IMR-90 (cell line): Measurements from ENCODE around the gene PDE11A. TPM values are rescaled to one million over a fixed set of nuclear protein-coding genes. Genes with fewer than 3 reads are reported as not detected.

Source experiments
- ATAC-seq: fragments of 200-7000 bp; cut with Tn5 transposase; 2 replicates; pipeline ENCODE4 v1.9.1; 2020; ENCODE audit warnings: low read depth, mild to moderate bottlenecking, moderate library complexity
- BruUV-seq: library from RNA; stranded (reverse); fragments of 400-500 nt; replicated peaks from 2 replicates; lab custom pipeline; 2021; lab: Mats Ljungman, UMichigan
- CTCF ChIA-PET: fragments of 300-600 bp; formaldehyde crosslinking; extraction: SDS; loops from one replicate; lab custom pipeline; 2021; ENCODE audit warnings: antibody characterized with exemption; lab: Yijun Ruan, JAX
- POLR2A ChIA-PET: fragments of 300-600 bp; sonication (Branson Sonifier 250); formaldehyde crosslinking; loops from one replicate; lab custom pipeline; 2022; ENCODE audit warnings: antibody characterized with exemption; ENCODE audit not compliant: unreplicated experiment; lab: Charles Lee
- DNase-seq: peaks from one replicate; pipeline ENCODE4 v3.0.0; 2013
- H2AFZ ChIP-seq: replicated peaks from 2 replicates; pipeline ENCODE3; 2013; ENCODE audit warnings: low read length, mild to moderate bottlenecking; ENCODE audit not compliant: poor library complexity
- H2AK5ac ChIP-seq: 2 replicates; pipeline ENCODE4 v1.6.1; 2013; ENCODE audit warnings: low read depth, low read length, inconsistent platforms
- H2AK9ac ChIP-seq: replicated peaks from 2 replicates; pipeline ENCODE3; 2013; ENCODE audit warnings: mild to moderate bottlenecking, low read depth, low read length, moderate library complexity; ENCODE audit not compliant: poor library complexity
- H2BK120ac ChIP-seq: 2 replicates; pipeline ENCODE4 v1.6.1; 2013; ENCODE audit warnings: low read depth, low read length, inconsistent platforms
- H2BK15ac ChIP-seq: 3 replicates; pipeline ENCODE4 v1.6.1; 2013; ENCODE audit warnings: low read depth, low read length, inconsistent platforms
- H2BK20ac ChIP-seq: 2 replicates; pipeline ENCODE4 v1.6.1; 2013; ENCODE audit warnings: low read depth, mild to moderate bottlenecking, inconsistent platforms, low read length, moderate library complexity
- H2BK5ac ChIP-seq: 2 replicates; pipeline ENCODE4 v1.6.1; 2013; ENCODE audit warnings: mild to moderate bottlenecking, low read depth, low read length, inconsistent platforms; ENCODE audit not compliant: poor library complexity, severe bottlenecking
- H3K14ac ChIP-seq: replicated peaks from 2 replicates; pipeline ENCODE4 v1.6.1; 2013; ENCODE audit warnings: low read depth, low read length, inconsistent platforms
- H3K18ac ChIP-seq: 2 replicates; pipeline ENCODE4 v1.6.1; 2013; ENCODE audit warnings: low read depth, low read length, control low read depth
- H3K23ac ChIP-seq: 2 replicates; pipeline ENCODE4 v1.6.1; 2013; ENCODE audit warnings: low read depth, low read length, inconsistent platforms
- H3K27ac ChIP-seq: 2 replicates; pipeline ENCODE4 v1.5.1; 2013; ENCODE audit warnings: mild to moderate bottlenecking, control low read depth, low read length; ENCODE audit not compliant: insufficient read depth
- H3K27me3 ChIP-seq: 2 replicates; pipeline ENCODE4 v1.6.1; 2013; ENCODE audit warnings: low read length; ENCODE audit not compliant: control insufficient read depth, insufficient read depth
- H3K36me3 ChIP-seq: 2 replicates; pipeline ENCODE4 v1.6.1; 2013; ENCODE audit warnings: low read length, mixed read lengths; ENCODE audit not compliant: control insufficient read depth, insufficient read depth
- H3K4ac ChIP-seq: 2 replicates; pipeline ENCODE4 v1.6.1; 2013; ENCODE audit warnings: low read depth, low read length, inconsistent platforms
- H3K4me1 ChIP-seq: 2 replicates; pipeline ENCODE4 v1.6.1; 2013; ENCODE audit warnings: low read length, mixed read lengths; ENCODE audit not compliant: control insufficient read depth, insufficient read depth
- H3K4me2 ChIP-seq: 2 replicates; pipeline ENCODE4 v1.6.1; 2013; ENCODE audit warnings: low read depth, mild to moderate bottlenecking, control low read depth, low read length, moderate library complexity
- H3K4me3 ChIP-seq: 2 replicates; pipeline ENCODE4 v1.5.1; 2013; ENCODE audit warnings: low read depth, mild to moderate bottlenecking, control low read depth, low read length, moderate library complexity; ENCODE audit not compliant: insufficient read depth
- H3K56ac ChIP-seq: 2 replicates; pipeline ENCODE4 v1.6.1; 2013; ENCODE audit warnings: low read length, inconsistent platforms; ENCODE audit not compliant: insufficient read depth; ENCODE audit errors: extremely low read depth
- H3K79me1 ChIP-seq, 2 experiments: 2 replicates each; pipeline ENCODE4 v1.6.1; 2013; ENCODE audit warnings: low read length in 2 of 2, inconsistent platforms in 1 of 2, low read depth in 1 of 2
- H3K9ac ChIP-seq: 2 replicates; pipeline ENCODE4 v1.6.1; 2013; ENCODE audit warnings: low read depth, low read length, control low read depth
- H3K9me1 ChIP-seq: 2 replicates; pipeline ENCODE4 v1.6.1; 2013; ENCODE audit warnings: low read length, inconsistent platforms; ENCODE audit not compliant: insufficient read depth
- H3K9me3 ChIP-seq: 2 replicates; pipeline ENCODE4 v1.6.1; 2013; ENCODE audit warnings: low read length; ENCODE audit not compliant: control insufficient read depth, insufficient read depth
- H4K20me1 ChIP-seq: 2 replicates; pipeline ENCODE4 v1.6.1; 2013; ENCODE audit warnings: low read length, inconsistent platforms; ENCODE audit not compliant: insufficient read depth
- H4K5ac ChIP-seq: 2 replicates; pipeline ENCODE4 v1.6.1; 2013; ENCODE audit warnings: mild to moderate bottlenecking, low read depth, low read length, control low read depth
- H4K8ac ChIP-seq, 2 experiments: 2 replicates each; pipeline ENCODE4 v1.6.1; 2013; ENCODE audit warnings: low read depth in 2 of 2, low read length in 2 of 2, control low read depth in 1 of 2, inconsistent platforms in 1 of 2
- H4K91ac ChIP-seq: 2 replicates; pipeline ENCODE4 v1.6.1; 2013; ENCODE audit warnings: low read depth, low read length, inconsistent platforms; ENCODE audit not compliant: insufficient read depth
- BHLHE40 ChIP-seq: fragments of 150-350 bp; IDR thresholded peaks from 2 replicates; pipeline ENCODE4 v1.6.1; 2016; ENCODE audit warnings: mild to moderate bottlenecking, low read depth, low read length
- CEBPB ChIP-seq: IDR thresholded peaks from 2 replicates; pipeline ENCODE4 v1.6.1; 2012; ENCODE audit warnings: low read depth, low read length, improper control_type of control experiment
- CHD1 ChIP-seq: IDR thresholded peaks from 2 replicates; pipeline ENCODE4 v1.6.1; 2012; ENCODE audit warnings: low read depth, low read length, improper control_type of control experiment
- FOS ChIP-seq: fragments of 150-350 bp; IDR thresholded peaks from 2 replicates; pipeline ENCODE4 v1.6.1; 2016; ENCODE audit warnings: low read depth, low read length
- MAFK ChIP-seq: IDR thresholded peaks from 2 replicates; pipeline ENCODE4 v1.6.1; 2012; ENCODE audit warnings: low read depth, low read length, improper control_type of control experiment
- MAZ ChIP-seq: IDR thresholded peaks from 2 replicates; pipeline ENCODE4 v1.6.1; 2012; ENCODE audit warnings: low read depth, mild to moderate bottlenecking, low read length, improper control_type of control experiment, moderate library complexity, borderline replicate concordance
- MXI1 ChIP-seq: IDR thresholded peaks from 2 replicates; pipeline ENCODE4 v1.6.1; 2012; ENCODE audit warnings: low read depth, mild to moderate bottlenecking, low read length, moderate library complexity, borderline replicate concordance
- NFE2L2 ChIP-seq: fragments of 150-350 bp; IDR thresholded peaks from 2 replicates; pipeline ENCODE4 v1.6.1; 2016; ENCODE audit warnings: low read depth, mild to moderate bottlenecking, low read length
- POLR2A ChIP-seq: IDR thresholded peaks from 2 replicates; pipeline ENCODE4 v1.6.1; 2012; ENCODE audit warnings: mild to moderate bottlenecking, low read depth, low read length
- RAD21 ChIP-seq: IDR thresholded peaks from 2 replicates; pipeline ENCODE4 v1.6.1; 2012; ENCODE audit warnings: low read length, improper control_type of control experiment
- RCOR1 ChIP-seq: IDR thresholded peaks from 2 replicates; pipeline ENCODE4 v1.6.1; 2012; ENCODE audit warnings: mild to moderate bottlenecking, low read length, improper control_type of control experiment; ENCODE audit not compliant: insufficient replicate concordance
- RFX5 ChIP-seq: IDR thresholded peaks from 2 replicates; pipeline ENCODE4 v1.8.0; 2012; ENCODE audit warnings: low read depth, mild to moderate bottlenecking, low read length, moderate library complexity
- SMC3 ChIP-seq: fragments of 150-350 bp; IDR thresholded peaks from 2 replicates; pipeline ENCODE4 v1.6.1; 2016; ENCODE audit warnings: low read depth, mild to moderate bottlenecking, antibody characterized with exemption, low read length, moderate library complexity
- WGBS, 2 experiments: methylation state at CpG; one replicate each; pipeline versions ENCODE4 v1.1.5 to v1.1.7; 2013; ENCODE audit warnings: missing lambda C conversion rate in 2 of 2; ENCODE audit not compliant: insufficient read length in 1 of 2; ENCODE audit errors: extremely low coverage in 2 of 2; 5-methylcytosine and 5-hydroxymethylcytosine counted together
- dilution Hi-C: fragments of 300-500 bp; cut with HindIII; formaldehyde crosslinking; loops from one replicate; pipeline ENCODE4 v1.14.3; 2018; ENCODE audit warnings: low sequenced_read_pairs; ENCODE audit not compliant: unreplicated experiment
- in situ Hi-C: fragments of 300-500 bp; cut with MboI; formaldehyde crosslinking; loops from 3 replicates; pipeline ENCODE4 v1.14.3; 2019; ENCODE audit warnings: low sequenced_read_pairs, inconsistent platforms, mixed read lengths
- intact Hi-C: fragments of 100-400 bp; cut with micrococcal nuclease; formaldehyde crosslinking; loops from 2 replicates; pipeline ENCODE4 v1.10.0; 2022
- polyA plus RNA-seq, 3 experiments: library from polyadenylated mRNA; depleted of rRNA; stranded (reverse); fragments of >200 nt; gene quantifications; 2 replicates each; pipeline ENCODE4 v1.2.3, GENCODE V29; 2012; ENCODE audit warnings: low replicate concordance in 1 of 3
- total RNA-seq: library from RNA; depleted of rRNA; stranded (reverse); fragments of >200 nt; gene quantifications from 2 replicates; pipeline ENCODE4 v1.2.3, GENCODE V29; 2012
- TF ChIP-seq, protein P1 (sequence below): fragments of 150-350 bp; IDR thresholded peaks from 2 replicates; pipeline ENCODE4 v1.6.1; 2016; ENCODE audit warnings: low read depth, mild to moderate bottlenecking, low read length, moderate library complexity, borderline replicate concordance
- TF ChIP-seq, protein P2 (sequence below): conservative IDR thresholded peaks from 2 replicates; pipeline ENCODE4 v1.5.1; 2012; ENCODE audit warnings: mild to moderate bottlenecking, low read depth, low read length, improper control_type of control experiment
- TF ChIP-seq, protein P3 (sequence below): fragments of 150-350 bp; IDR thresholded peaks from 2 replicates; pipeline ENCODE4 v1.6.1; 2017; ENCODE audit warnings: mild to moderate bottlenecking, antibody characterized with exemption, low read length, low read depth

Gene PDE11A
- total and polyA plus RNA-seq, 2 of the 4 experiments (the other 2 are of a cell fraction), result 0.21 to 0.72 TPM

DNA sequence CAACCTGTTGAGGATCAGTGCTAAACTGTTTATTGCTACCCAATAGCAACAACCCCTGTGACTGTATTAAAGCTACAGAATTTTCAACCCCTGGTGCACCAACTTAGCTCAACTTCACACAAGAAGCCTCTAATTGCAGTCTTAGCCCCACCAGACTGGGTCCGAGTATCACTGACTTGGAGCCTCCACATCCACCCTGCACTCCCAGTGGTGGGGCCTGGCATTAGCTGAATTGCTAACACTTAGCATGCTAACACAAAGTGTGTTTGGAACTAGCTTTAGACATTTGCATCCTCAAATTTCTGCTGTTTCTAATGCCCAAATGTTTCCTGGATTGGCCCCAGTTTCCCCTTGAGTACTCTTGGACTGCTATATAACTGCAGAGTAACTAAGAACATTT is 381.4 kb downstream of the PDE11A start:
- no TSS peak for BruUV-seq
- H3K4me2 ChIP-seq, result no peak overlapping the region
- no peak overlapping the region for H2AK9ac ChIP-seq
- H3K18ac ChIP-seq, result no peak overlapping the region
- H4K5ac ChIP-seq, result no peak overlapping the region
- ATAC-seq (no peak), DNase-seq (no peak)
- no peak overlapping the region for H2AK5ac ChIP-seq
- no peaks in the 10 kb centered on the region for H3K79me1 ChIP-seq
- H3K4me3 ChIP-seq, result no peak overlapping the region
- dilution Hi-C loops (no loop called here), in situ Hi-C loops (no loop called here), intact Hi-C loops (no loop called here)
- H3K56ac ChIP-seq, result no peak overlapping the region
- no peak overlapping the region for H2BK15ac ChIP-seq
- H2AFZ ChIP-seq, result no peak overlapping the region
- no peaks in the 10 kb centered on the region for H3K4me1 ChIP-seq
- no peak overlapping the region for H3K14ac ChIP-seq
- no peak overlapping the region for H3K9ac ChIP-seq
- ChIA-PET POLR2A (no interaction called here), CTCF (no interaction called here)
- H3K36me3 ChIP-seq, result no peaks in the 10 kb centered on the region
- no peak for TF ChIP-seq POLR2A
- no peak for TF ChIP-seq CHD1
- no peak for TF ChIP-seq RCOR1
- TF ChIP-seq, protein P1, sequence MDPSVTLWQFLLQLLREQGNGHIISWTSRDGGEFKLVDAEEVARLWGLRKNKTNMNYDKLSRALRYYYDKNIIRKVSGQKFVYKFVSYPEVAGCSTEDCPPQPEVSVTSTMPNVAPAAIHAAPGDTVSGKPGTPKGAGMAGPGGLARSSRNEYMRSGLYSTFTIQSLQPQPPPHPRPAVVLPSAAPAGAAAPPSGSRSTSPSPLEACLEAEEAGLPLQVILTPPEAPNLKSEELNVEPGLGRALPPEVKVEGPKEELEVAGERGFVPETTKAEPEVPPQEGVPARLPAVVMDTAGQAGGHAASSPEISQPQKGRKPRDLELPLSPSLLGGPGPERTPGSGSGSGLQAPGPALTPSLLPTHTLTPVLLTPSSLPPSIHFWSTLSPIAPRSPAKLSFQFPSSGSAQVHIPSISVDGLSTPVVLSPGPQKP, result no peak
- TF ChIP-seq CEBPB, result no peak
- no peak for TF ChIP-seq MXI1
- TF ChIP-seq RAD21, result no peak
- TF ChIP-seq, protein P2, sequence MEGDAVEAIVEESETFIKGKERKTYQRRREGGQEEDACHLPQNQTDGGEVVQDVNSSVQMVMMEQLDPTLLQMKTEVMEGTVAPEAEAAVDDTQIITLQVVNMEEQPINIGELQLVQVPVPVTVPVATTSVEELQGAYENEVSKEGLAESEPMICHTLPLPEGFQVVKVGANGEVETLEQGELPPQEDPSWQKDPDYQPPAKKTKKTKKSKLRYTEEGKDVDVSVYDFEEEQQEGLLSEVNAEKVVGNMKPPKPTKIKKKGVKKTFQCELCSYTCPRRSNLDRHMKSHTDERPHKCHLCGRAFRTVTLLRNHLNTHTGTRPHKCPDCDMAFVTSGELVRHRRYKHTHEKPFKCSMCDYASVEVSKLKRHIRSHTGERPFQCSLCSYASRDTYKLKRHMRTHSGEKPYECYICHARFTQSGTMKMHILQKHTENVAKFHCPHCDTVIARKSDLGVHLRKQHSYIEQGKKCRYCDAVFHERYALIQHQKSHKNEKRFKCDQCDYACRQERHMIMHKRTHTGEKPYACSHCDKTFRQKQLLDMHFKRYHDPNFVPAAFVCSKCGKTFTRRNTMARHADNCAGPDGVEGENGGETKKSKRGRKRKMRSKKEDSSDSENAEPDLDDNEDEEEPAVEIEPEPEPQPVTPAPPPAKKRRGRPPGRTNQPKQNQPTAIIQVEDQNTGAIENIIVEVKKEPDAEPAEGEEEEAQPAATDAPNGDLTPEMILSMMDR, result no peak
- no peak for TF ChIP-seq BHLHE40
- no peak for TF ChIP-seq MAFK
- no peak for TF ChIP-seq RFX5
- TF ChIP-seq NFE2L2, result no peak
- no peak for TF ChIP-seq SMC3
- no peak for TF ChIP-seq MAZ
- TF ChIP-seq, protein P3, sequence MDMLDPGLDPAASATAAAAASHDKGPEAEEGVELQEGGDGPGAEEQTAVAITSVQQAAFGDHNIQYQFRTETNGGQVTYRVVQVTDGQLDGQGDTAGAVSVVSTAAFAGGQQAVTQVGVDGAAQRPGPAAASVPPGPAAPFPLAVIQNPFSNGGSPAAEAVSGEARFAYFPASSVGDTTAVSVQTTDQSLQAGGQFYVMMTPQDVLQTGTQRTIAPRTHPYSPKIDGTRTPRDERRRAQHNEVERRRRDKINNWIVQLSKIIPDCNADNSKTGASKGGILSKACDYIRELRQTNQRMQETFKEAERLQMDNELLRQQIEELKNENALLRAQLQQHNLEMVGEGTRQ, result no peak
- TF ChIP-seq FOS, result no peak
- no peak overlapping the region for H4K8ac ChIP-seq
- H3K27ac ChIP-seq, result no peak overlapping the region
- WGBS, 2 experiments, result no CpG with 5 or more reads among the region's 1 CpG
- no peak overlapping the region for H4K91ac ChIP-seq
- H3K4ac ChIP-seq, result no peak overlapping the region
- no peak overlapping the region for H3K23ac ChIP-seq
- H3K9me1 ChIP-seq, result no peaks in the 10 kb centered on the region
- no peak overlapping the region for H2BK120ac ChIP-seq
- no peaks in the 10 kb centered on the region for H4K20me1 ChIP-seq
- no peaks in the 10 kb centered on the region for H3K27me3 ChIP-seq
- no peaks in the 10 kb centered on the region for H3K9me3 ChIP-seq
- H2BK20ac ChIP-seq, result no peak overlapping the region
- H2BK5ac ChIP-seq, result no peak overlapping the region
